ENCODE measurements around the gene TSPAN10. TPM values are rescaled to one million over a fixed set of nuclear protein-coding genes. Genes with fewer than 3 reads are reported as not detected.

Gene TSPAN10
- total and polyA plus RNA-seq, 2 of the 8 experiments (the other 6 are each of a cell fraction or from before 2014, with no cell fraction given) = 0.99 to 1.1 TPM

DNA sequence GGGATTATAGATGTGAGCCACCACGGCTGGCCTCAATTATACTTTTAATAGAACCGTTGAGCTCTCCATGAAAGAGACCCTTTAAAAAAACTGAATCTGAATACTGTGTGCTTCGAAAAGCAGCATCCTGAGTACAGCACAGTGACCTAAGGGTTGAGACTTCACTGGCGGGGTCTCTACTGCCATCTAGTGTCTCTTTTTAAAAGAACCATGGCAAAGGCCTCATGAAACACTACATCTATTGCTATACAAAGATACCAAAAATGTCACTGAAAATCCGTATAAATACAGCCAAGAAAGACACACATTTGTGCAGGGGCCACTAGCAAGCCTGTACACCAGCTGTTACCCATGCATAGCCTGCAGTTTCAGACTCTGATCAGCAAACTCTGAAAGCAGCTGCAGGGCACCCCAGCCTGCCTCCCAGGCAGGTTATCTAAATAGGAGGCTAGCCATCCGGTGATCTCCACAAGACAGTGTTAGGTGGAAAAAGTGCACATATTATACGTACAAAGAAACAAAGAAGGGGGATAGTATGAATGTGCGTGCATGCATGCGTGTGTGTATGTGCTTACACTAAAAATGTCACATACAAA lies 35.4 kb upstream of the TSPAN10 start (continued):
- no peak for TF ChIP-seq TBP (IDR thresholded peaks at IDR 0.05; ENCODE audit: low read depth, low read length)
- TF ChIP-seq SP4 (IDR thresholded peaks at IDR 0.05; ENCODE audit: low read length) = no peak
- no peak for TF ChIP-seq ZNF274 (IDR thresholded peaks at IDR 0.05; ENCODE audit: borderline replicate concordance, extremely low read depth, low read length)

Data from H1 (cell line).